Nephron (organoid): ENCODE measurements around the gene SNX13.
"Not testable (repeated sequence)": the region's sequence is repeated elsewhere in the genome, so short reads cannot be mapped to it uniquely, and the experiment has no call there.

Source experiments
- H3K27ac Mint-ChIP-seq, 3 experiments: 2 replicates each; pipeline ENCODE4 v1.8.0; 2020; ENCODE audit warnings: mixed read lengths in 3 of 3, mild to moderate bottlenecking in 2 of 3, moderate library complexity in 1 of 3
- H3K27me3 Mint-ChIP-seq: 2 replicates; pipeline ENCODE4 v1.8.0; 2021; ENCODE audit warnings: low read depth, mild to moderate bottlenecking, moderate library complexity, mixed read lengths
- H3K36me3 Mint-ChIP-seq: 2 replicates; pipeline ENCODE4 v1.8.0; 2020; ENCODE audit warnings: low read depth, mixed read lengths
- H3K4me1 Mint-ChIP-seq: 2 replicates; pipeline ENCODE4 v1.8.0; 2020; ENCODE audit warnings: mixed read lengths
- H3K4me3 Mint-ChIP-seq, 3 experiments: 2 replicates each; pipeline ENCODE4 v1.8.0; 2020; ENCODE audit warnings: mild to moderate bottlenecking in 3 of 3, mixed read lengths in 3 of 3, moderate library complexity in 2 of 3
- H3K9me3 Mint-ChIP-seq: 2 replicates; pipeline ENCODE4 v1.8.0; 2020; ENCODE audit warnings: mixed read lengths
- TF ChIP-seq, protein P1 (sequence below), 3 experiments: fragments of 200-600 bp; sonication (generic); IDR thresholded peaks; one replicate each; pipeline ENCODE4 v1.5.0; 2021; ENCODE audit warnings: antibody characterized with exemption in 3 of 3; ENCODE audit not compliant: unreplicated experiment in 3 of 3

Gene SNX13

DNA sequence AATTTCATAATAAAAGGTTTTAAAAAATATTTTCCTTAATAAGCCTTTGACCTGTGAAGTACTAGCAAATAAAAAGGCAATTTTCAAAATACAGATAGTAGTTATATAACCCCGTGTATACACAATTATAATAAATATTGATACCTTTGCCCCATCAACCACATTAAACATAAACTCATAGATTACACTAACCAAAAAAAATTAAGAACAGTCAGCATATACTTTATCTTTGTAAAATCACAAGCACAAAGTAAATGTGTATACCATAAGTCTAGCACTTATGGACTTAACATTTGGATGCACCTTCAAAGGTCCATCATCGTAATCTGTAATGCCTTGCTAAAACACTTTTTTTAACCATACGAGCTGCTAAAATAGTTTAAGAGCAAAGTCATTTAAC is 123.4 kb downstream of the SNX13 start:
- Mint-ChIP-seq H3K27ac (no peak overlapping the region), H3K36me3 (peaks cover 29% of the 10 kb centered on the region), H3K4me1 (no peaks in the 10 kb centered on the region), H3K27me3 (no peaks in the 10 kb centered on the region), H3K4me3 (no peak overlapping the region), H3K9me3 (peaks cover 9% of the 10 kb centered on the region)
- TF ChIP-seq, protein P1, sequence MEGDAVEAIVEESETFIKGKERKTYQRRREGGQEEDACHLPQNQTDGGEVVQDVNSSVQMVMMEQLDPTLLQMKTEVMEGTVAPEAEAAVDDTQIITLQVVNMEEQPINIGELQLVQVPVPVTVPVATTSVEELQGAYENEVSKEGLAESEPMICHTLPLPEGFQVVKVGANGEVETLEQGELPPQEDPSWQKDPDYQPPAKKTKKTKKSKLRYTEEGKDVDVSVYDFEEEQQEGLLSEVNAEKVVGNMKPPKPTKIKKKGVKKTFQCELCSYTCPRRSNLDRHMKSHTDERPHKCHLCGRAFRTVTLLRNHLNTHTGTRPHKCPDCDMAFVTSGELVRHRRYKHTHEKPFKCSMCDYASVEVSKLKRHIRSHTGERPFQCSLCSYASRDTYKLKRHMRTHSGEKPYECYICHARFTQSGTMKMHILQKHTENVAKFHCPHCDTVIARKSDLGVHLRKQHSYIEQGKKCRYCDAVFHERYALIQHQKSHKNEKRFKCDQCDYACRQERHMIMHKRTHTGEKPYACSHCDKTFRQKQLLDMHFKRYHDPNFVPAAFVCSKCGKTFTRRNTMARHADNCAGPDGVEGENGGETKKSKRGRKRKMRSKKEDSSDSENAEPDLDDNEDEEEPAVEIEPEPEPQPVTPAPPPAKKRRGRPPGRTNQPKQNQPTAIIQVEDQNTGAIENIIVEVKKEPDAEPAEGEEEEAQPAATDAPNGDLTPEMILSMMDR (IDR thresholded peaks at IDR 0.05; ENCODE audit: unreplicated experiment in 3 of 3): no peak

DNA sequence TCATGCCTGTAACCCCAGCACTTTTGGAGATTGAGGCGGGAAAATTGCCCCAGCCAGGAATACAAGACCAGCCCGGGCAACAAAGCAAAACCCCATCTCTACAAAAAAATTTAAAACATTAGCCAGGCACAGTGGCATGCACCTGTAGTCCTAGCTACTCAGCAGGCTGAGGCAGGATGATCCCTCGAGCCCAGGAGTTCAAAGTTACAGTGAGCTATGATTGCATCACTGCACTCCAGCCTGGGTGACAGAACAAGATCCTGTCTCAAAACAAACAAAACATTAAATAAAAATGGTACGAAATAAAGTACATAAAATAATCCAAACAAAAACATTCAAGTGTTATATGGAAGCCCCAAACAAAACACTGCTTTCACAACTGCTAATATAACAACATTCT is 125.0 kb downstream of the SNX13 start:
- no peak overlapping the region for H3K27ac Mint-ChIP-seq
- TF ChIP-seq, protein P1 (IDR thresholded peaks at IDR 0.05; ENCODE audit: unreplicated experiment in 3 of 3): no peak
- H3K9me3 Mint-ChIP-seq: peaks cover 23% of the 10 kb centered on the region
- H3K27me3 Mint-ChIP-seq: no peaks in the 10 kb centered on the region
- H3K4me1 Mint-ChIP-seq: no peaks in the 10 kb centered on the region
- H3K36me3 Mint-ChIP-seq: peaks cover 45% of the 10 kb centered on the region
- no peak overlapping the region for H3K4me3 Mint-ChIP-seq

GRCh38 chr7:17814058-17814457 is 126.2 kb downstream of the SNX13 start:
- Mint-ChIP-seq H3K36me3 (peaks cover 57% of the 10 kb centered on the region), H3K27ac (no peak overlapping the region), H3K4me1 (no peaks in the 10 kb centered on the region), H3K9me3 (peaks cover 36% of the 10 kb centered on the region), H3K27me3 (no peaks in the 10 kb centered on the region), H3K4me3 (no peak overlapping the region)
- TF ChIP-seq, protein P1 (IDR thresholded peaks at IDR 0.05; ENCODE audit: unreplicated experiment in 3 of 3): no peak

- Mint-ChIP-seq H3K9me3 (peaks cover 46% of the 10 kb centered on the region), H3K36me3 (peaks cover 75% of the 10 kb centered on the region)
- not testable (repeated sequence) for H3K4me3 Mint-ChIP-seq, H3K27me3 Mint-ChIP-seq, H3K4me1 Mint-ChIP-seq, H3K27ac Mint-ChIP-seq
Measured at GRCh38 chr7:17809215-17809614, 131.1 kb downstream of the SNX13 start.

GRCh38 chr7:17807242-17807641 is 133.1 kb downstream of the SNX13 start:
- H3K4me3 Mint-ChIP-seq: no peak overlapping the region
- TF ChIP-seq, protein P1 (IDR thresholded peaks at IDR 0.05; ENCODE audit: unreplicated experiment in 3 of 3): no peak
- H3K27ac Mint-ChIP-seq: no peak overlapping the region
- no peaks in the 10 kb centered on the region for H3K27me3 Mint-ChIP-seq
- H3K4me1 Mint-ChIP-seq: no peaks in the 10 kb centered on the region
- H3K36me3 Mint-ChIP-seq: peaks cover 70% of the 10 kb centered on the region
- H3K9me3 Mint-ChIP-seq: peaks cover 41% of the 10 kb centered on the region

GRCh38 chr7:17806631-17807030 is 133.7 kb downstream of the SNX13 start:
- Mint-ChIP-seq H3K36me3 (peaks cover 67% of the 10 kb centered on the region), H3K4me1 (no peaks in the 10 kb centered on the region), H3K27me3 (no peaks in the 10 kb centered on the region), H3K4me3 (no peak overlapping the region), H3K9me3 (peaks cover 35% of the 10 kb centered on the region), H3K27ac (no peak overlapping the region)
- TF ChIP-seq, protein P1 (IDR thresholded peaks at IDR 0.05; ENCODE audit: unreplicated experiment in 3 of 3): no peak
